Putamen (tissue), 1 donor: ENCODE data around the gene KRTAP3-1.
"Not testable (repeated sequence)": the region's sequence is repeated elsewhere in the genome, so short reads cannot be mapped to it uniquely, and the experiment has no call there.

ENCODE experiments used
- DNase-seq: peaks from one replicate; pipeline ENCODE4 v3.0.0-alpha.2; 2016; ENCODE audit warnings: low spot score

Gene KRTAP3-1

GRCh38 chr17:41015454-41015853 lies 6.5 kb upstream of the KRTAP3-1 start:
- DNase-seq: no peak

- no peak for DNase-seq
Observed at GRCh38 chr17:41013606-41014005, 4.7 kb upstream of the KRTAP3-1 start.

GRCh38 chr17:41013181-41013580 lies 4.3 kb upstream of the KRTAP3-1 start:
- DNase-seq: no peak

GRCh38 chr17:41012326-41013120 lies 3.6 kb upstream of the KRTAP3-1 start:
- no peak for DNase-seq

- DNase-seq: no peak
Observed at GRCh38 chr17:41010441-41010840, 1.5 kb upstream of the KRTAP3-1 start.

- no peak for DNase-seq
Observed at GRCh38 chr17:41009936-41010335, 1.0 kb upstream of the KRTAP3-1 start.

- no peak for DNase-seq
Observed at GRCh38 chr17:41009301-41009760, 403 bp upstream of the KRTAP3-1 start.

- no peak for DNase-seq
Observed at GRCh38 chr17:41004397-41004796, 4.5 kb downstream of the KRTAP3-1 start.

GRCh38 chr17:41003926-41004325 lies 5.0 kb downstream of the KRTAP3-1 start:
- DNase-seq: no peak

- DNase-seq: peak; percentile 5
Observed at GRCh38 chr17:41002814-41003213, 6.1 kb downstream of the KRTAP3-1 start.

GRCh38 chr17:41001795-41002194 lies 7.1 kb downstream of the KRTAP3-1 start:
- DNase-seq: no peak

GRCh38 chr17:40999563-40999962 lies 9.4 kb downstream of the KRTAP3-1 start, which contains the start of gene KRTAP3-2:
Gene KRTAP3-2, minus strand, starts transcription at chr17:40999906. Its CDS starts 53 bp downstream, at chr17:40999853.
- not testable (repeated sequence) for DNase-seq

- DNase-seq: no peak
Observed at GRCh38 chr17:40997361-40997760, 11.6 kb downstream of the KRTAP3-1 start.

- DNase-seq: no peak
Observed at GRCh38 chr17:40996829-40997228, 12.1 kb downstream of the KRTAP3-1 start.

- DNase-seq: no peak
Observed at GRCh38 chr17:40995116-40995515, 13.8 kb downstream of the KRTAP3-1 start.

- DNase-seq: no peak
Observed at GRCh38 chr17:40993839-40994238, 15.1 kb downstream of the KRTAP3-1 start, which contains the start of gene KRTAP3-3. Gene KRTAP3-3, minus strand, starts transcription at chr17:40994164. Its CDS starts 67 bp downstream, at chr17:40994097.

- DNase-seq: no peak
Observed at GRCh38 chr17:40993084-40993483, 15.8 kb downstream of the KRTAP3-1 start.

GRCh38 chr17:40992666-40993065 lies 16.3 kb downstream of the KRTAP3-1 start:
- DNase-seq: no peak

GRCh38 chr17:40986920-40987319 lies 22.0 kb downstream of the KRTAP3-1 start:
- no peak for DNase-seq

- no peak for DNase-seq
Observed at GRCh38 chr17:40984226-40984625, 24.7 kb downstream of the KRTAP3-1 start, which contains the start of gene KRT40. Gene KRT40, minus strand, starts transcription at chr17:40984326. Its CDS starts 53 bp downstream, at chr17:40984273.

GRCh38 chr17:40981115-40981514 lies 27.8 kb downstream of the KRTAP3-1 start:
- DNase-seq: no peak

- DNase-seq: no peak
Observed at GRCh38 chr17:40980596-40980995, 28.3 kb downstream of the KRTAP3-1 start.

GRCh38 chr17:40980117-40980516 lies 28.8 kb downstream of the KRTAP3-1 start:
- DNase-seq: no peak
